Mesodermal cell (in vitro differentiated cells): ENCODE measurements around the gene ROPN1B.
"Not testable (repeated sequence)": the region's sequence is repeated elsewhere in the genome, so short reads cannot be mapped to it uniquely, and the experiment has no call there.

Source experiments
- H3K27ac ChIP-seq: 2 replicates; pipeline ENCODE4 v1.7.0; 2013; ENCODE audit warnings: mild to moderate bottlenecking, low read depth, low read length, moderate library complexity; ENCODE audit not compliant: severe bottlenecking
- H3K36me3 ChIP-seq: 2 replicates; pipeline ENCODE4 v1.7.1; 2013; ENCODE audit warnings: mild to moderate bottlenecking, low read length, moderate library complexity; ENCODE audit not compliant: control insufficient read depth, insufficient read depth
- H3K4me1 ChIP-seq: one replicate; pipeline ENCODE4 v1.7.1; 2013; ENCODE audit warnings: mild to moderate bottlenecking, low read length; ENCODE audit not compliant: insufficient read depth, control insufficient read depth, poor library complexity, severe bottlenecking
- H3K4me3 ChIP-seq: 2 replicates; pipeline ENCODE4 v1.7.0; 2013; ENCODE audit warnings: low read length, control low read depth, mild to moderate bottlenecking; ENCODE audit not compliant: insufficient read depth, poor library complexity, severe bottlenecking; ENCODE audit errors: extremely low read depth
- H3K9me3 ChIP-seq: 2 replicates; pipeline ENCODE4 v1.7.1; 2013; ENCODE audit warnings: mild to moderate bottlenecking, low read length, moderate library complexity; ENCODE audit not compliant: control insufficient read depth
- WGBS, 2 experiments: methylation state at CpG; one replicate each; pipeline ENCODE4 v1.1.5; 2013; ENCODE audit warnings: missing lambda C conversion rate in 2 of 2; ENCODE audit not compliant: insufficient coverage in 2 of 2; 5-methylcytosine and 5-hydroxymethylcytosine counted together

Gene ROPN1B

GRCh38 chr3:125933397-125934173, 35.4 kb upstream of the ROPN1B start:
- not testable (repeated sequence) for H3K4me1 ChIP-seq, H3K9me3 ChIP-seq, H3K36me3 ChIP-seq, H3K27ac ChIP-seq, H3K4me3 ChIP-seq
- 94% methylated on average over 10 of the region's 17 CpGs for WGBS, 2 experiments

GRCh38 chr3:125935252-125935874, 33.6 kb upstream of the ROPN1B start:
- H3K4me3 ChIP-seq, H3K4me1 ChIP-seq, H3K9me3 ChIP-seq, H3K36me3 ChIP-seq, H3K27ac ChIP-seq: not testable (repeated sequence)
- WGBS, 2 experiments, result 90 to 93% methylated on average over 5 to 7 of the region's 10 CpGs

GRCh38 chr3:125936210-125936815, 32.7 kb upstream of the ROPN1B start:
- H3K4me3 ChIP-seq, H3K27ac ChIP-seq, H3K36me3 ChIP-seq, H3K4me1 ChIP-seq, H3K9me3 ChIP-seq: not testable (repeated sequence)
- WGBS, 2 experiments, result 69 to 82% methylated on average over 3 to 4 of the region's 13 CpGs

- WGBS, 2 experiments, result 80% methylated on average over 1 of the region's 13 CpGs; no CpG with 5 or more reads in 1 of the 2 experiments
- H3K4me1 ChIP-seq, H3K36me3 ChIP-seq, H3K27ac ChIP-seq, H3K4me3 ChIP-seq, H3K9me3 ChIP-seq: not testable (repeated sequence)
These were observed 32.1 kb upstream of the ROPN1B start for GRCh38 chr3:125936891-125937290.

GRCh38 chr3:125947806-125948205, 21.2 kb upstream of the ROPN1B start:
- WGBS, 2 experiments, result 100% methylated on average over 1 of the region's 2 CpGs; no CpG with 5 or more reads in 1 of the 2 experiments
- not testable (repeated sequence) for H3K9me3 ChIP-seq, H3K27ac ChIP-seq, H3K4me1 ChIP-seq, H3K4me3 ChIP-seq, H3K36me3 ChIP-seq

GRCh38 chr3:125948901-125949300, 20.1 kb upstream of the ROPN1B start:
- not testable (repeated sequence) for H3K36me3 ChIP-seq, H3K9me3 ChIP-seq, H3K4me1 ChIP-seq, H3K27ac ChIP-seq, H3K4me3 ChIP-seq
- WGBS, 2 experiments, result 65 to 71% methylated on average over 1 to 3 of the region's 3 CpGs

GRCh38 chr3:125951176-125951575, 17.8 kb upstream of the ROPN1B start:
- H3K4me1 ChIP-seq, H3K4me3 ChIP-seq, H3K9me3 ChIP-seq, H3K36me3 ChIP-seq, H3K27ac ChIP-seq: not testable (repeated sequence)
- 75 to 88% methylated on average over 1 of the region's 3 CpGs for WGBS, 2 experiments

- H3K4me3 ChIP-seq, result not testable (repeated sequence)
These were observed 12.0 kb upstream of the ROPN1B start for GRCh38 chr3:125957020-125957419.

GRCh38 chr3:125957674-125958510, 11.1 kb upstream of the ROPN1B start:
- Histone ChIP-seq H3K4me3 (peak overlapping the region; percentile 8), H3K4me1 (no peaks in the 10 kb centered on the region), H3K36me3 (no peaks in the 10 kb centered on the region), H3K27ac (no peak overlapping the region), H3K9me3 (no peaks in the 10 kb centered on the region)
- 6 to 15% methylated on average over 35 to 49 of the region's 75 CpGs for WGBS, 2 experiments

More at GRCh38 chr3:125957020-125957419, 12.0 kb upstream of the ROPN1B start:
- H3K9me3 ChIP-seq, H3K4me1 ChIP-seq, H3K27ac ChIP-seq, H3K36me3 ChIP-seq: not testable (repeated sequence)
- no CpG with 5 or more reads among the region's 4 CpGs for WGBS, 2 experiments

- H3K36me3 ChIP-seq, result no peaks in the 10 kb centered on the region
- H3K27ac ChIP-seq, result no peak overlapping the region
- H3K9me3 ChIP-seq, result no peaks in the 10 kb centered on the region
- no peaks in the 10 kb centered on the region for H3K4me1 ChIP-seq
- 90 to 92% methylated on average over 35 to 42 of the region's 46 CpGs for WGBS, 2 experiments
- H3K4me3 ChIP-seq, result no peak overlapping the region
These were observed 10.3 kb upstream of the ROPN1B start for GRCh38 chr3:125958511-125959316.
